ENCODE data around the gene RPS3. TPM values are rescaled to one million over a fixed set of nuclear protein-coding genes. Genes with fewer than 3 reads are reported as not detected.

The RPS3 gene
- total and polyA plus RNA-seq, 9 of the 15 experiments (the other 6 are each of a cell fraction or from before 2014, with no cell fraction given): 2,700 to 5,771 (median 3,679) TPM

DNA sequence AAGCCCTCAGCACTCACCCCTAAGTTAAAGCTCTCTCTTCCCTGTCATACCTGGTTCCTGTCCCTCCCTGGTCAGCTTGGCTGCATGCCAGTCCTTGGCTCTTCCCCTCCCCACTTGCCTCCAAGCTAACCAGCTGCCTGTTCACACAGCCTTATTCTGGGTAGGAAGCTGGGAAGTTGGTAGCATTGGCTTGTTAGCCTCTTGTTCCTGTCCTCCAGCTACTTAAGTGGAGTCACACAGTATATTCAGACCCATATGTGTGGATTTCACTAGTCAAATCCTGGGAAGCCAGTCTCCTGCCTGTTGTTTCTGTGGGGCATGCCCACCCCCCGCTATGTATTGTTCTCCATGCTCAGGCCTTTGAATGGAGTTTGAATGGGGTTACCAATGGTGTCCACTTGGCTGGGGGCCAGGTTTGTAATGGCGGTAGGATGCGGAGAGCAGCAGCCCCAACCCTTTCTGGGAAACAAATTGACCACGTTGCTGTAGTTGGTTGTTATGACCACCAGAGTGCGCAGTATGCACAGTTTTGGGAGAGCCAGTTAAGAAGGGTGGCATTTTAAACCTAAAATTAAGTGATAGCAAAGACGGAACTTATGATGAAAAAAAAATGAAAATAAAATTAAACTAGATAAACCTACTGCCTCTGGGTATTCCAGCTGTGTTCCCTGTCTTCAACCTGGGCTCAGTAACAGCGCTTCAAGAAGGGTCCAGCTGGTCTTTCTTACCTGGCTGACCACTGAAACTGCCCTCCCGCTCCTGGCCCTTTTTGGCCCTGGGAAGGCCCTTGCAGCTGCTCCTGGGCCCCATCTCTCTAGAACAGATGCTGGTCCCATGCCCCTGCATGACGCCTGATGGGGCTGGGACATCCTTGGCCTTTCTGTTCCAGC is 10.7 kb upstream of the RPS3 start (continued):
- TF ChIP-seq, protein P1, sequence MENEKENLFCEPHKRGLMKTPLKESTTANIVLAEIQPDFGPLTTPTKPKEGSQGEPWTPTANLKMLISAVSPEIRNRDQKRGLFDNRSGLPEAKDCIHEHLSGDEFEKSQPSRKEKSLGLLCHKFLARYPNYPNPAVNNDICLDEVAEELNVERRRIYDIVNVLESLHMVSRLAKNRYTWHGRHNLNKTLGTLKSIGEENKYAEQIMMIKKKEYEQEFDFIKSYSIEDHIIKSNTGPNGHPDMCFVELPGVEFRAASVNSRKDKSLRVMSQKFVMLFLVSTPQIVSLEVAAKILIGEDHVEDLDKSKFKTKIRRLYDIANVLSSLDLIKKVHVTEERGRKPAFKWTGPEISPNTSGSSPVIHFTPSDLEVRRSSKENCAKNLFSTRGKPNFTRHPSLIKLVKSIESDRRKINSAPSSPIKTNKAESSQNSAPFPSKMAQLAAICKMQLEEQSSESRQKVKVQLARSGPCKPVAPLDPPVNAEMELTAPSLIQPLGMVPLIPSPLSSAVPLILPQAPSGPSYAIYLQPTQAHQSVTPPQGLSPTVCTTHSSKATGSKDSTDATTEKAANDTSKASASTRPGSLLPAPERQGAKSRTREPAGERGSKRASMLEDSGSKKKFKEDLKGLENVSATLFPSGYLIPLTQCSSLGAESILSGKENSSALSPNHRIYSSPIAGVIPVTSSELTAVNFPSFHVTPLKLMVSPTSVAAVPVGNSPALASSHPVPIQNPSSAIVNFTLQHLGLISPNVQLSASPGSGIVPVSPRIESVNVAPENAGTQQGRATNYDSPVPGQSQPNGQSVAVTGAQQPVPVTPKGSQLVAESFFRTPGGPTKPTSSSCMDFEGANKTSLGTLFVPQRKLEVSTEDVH (IDR thresholded peaks at IDR 0.05; ENCODE audit: low read depth, partially characterized antibody): peak; percentile 60
- 0 out of 2 replicates have a peak, but pooled peaks have one; percentile 45 for TF ChIP-seq SMAD4 (CRISPR knock-in tag; conservative IDR thresholded peaks at IDR 0.05)
- TF ChIP-seq ATF7 (IDR thresholded peaks at IDR 0.05): 0 out of 2 replicates have a peak, but pooled peaks have one; percentile 24
- TF ChIP-seq TEAD4 (IDR thresholded peaks at IDR 0.05; ENCODE audit: low read length): 0 out of 2 replicates have a peak, but pooled peaks have one; percentile 16
- no peak for TF ChIP-seq TEAD4 (CRISPR knock-in tag; IDR thresholded peaks at IDR 0.05; ENCODE audit: borderline replicate concordance)
- TF ChIP-seq ZNF311 (CRISPR knock-in tag; IDR thresholded peaks at IDR 0.05): no peak
- TF ChIP-seq SREBF2 (CRISPR knock-in tag; IDR thresholded peaks at IDR 0.05): no peak
- TF ChIP-seq, protein P2, sequence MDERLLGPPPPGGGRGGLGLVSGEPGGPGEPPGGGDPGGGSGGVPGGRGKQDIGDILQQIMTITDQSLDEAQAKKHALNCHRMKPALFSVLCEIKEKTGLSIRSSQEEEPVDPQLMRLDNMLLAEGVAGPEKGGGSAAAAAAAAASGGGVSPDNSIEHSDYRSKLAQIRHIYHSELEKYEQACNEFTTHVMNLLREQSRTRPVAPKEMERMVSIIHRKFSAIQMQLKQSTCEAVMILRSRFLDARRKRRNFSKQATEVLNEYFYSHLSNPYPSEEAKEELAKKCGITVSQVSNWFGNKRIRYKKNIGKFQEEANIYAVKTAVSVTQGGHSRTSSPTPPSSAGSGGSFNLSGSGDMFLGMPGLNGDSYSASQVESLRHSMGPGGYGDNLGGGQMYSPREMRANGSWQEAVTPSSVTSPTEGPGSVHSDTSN (CRISPR knock-in tag; IDR thresholded peaks at IDR 0.05; ENCODE audit: low read depth): no peak
- TF ChIP-seq, protein P2 (tag; conservative IDR thresholded peaks at IDR 0.05; ENCODE audit: low read depth): no peak
- no peak for TF ChIP-seq PHB2 (IDR thresholded peaks at IDR 0.05; ENCODE audit: low read depth)
- peak; percentile 99 for TF ChIP-seq NFIC (IDR thresholded peaks at IDR 0.05)
- no peak for TF ChIP-seq STAT5B (CRISPR knock-in tag; IDR thresholded peaks at IDR 0.05)
- TF ChIP-seq EGR1 (conservative IDR thresholded peaks at IDR 0.05): no peak
- TF ChIP-seq FOXA3 (CRISPR knock-in tag; conservative IDR thresholded peaks at IDR 0.05 in 1 of 2, IDR thresholded peaks at IDR 0.05 in 1 of 2): no peak
- TF ChIP-seq, protein P3, sequence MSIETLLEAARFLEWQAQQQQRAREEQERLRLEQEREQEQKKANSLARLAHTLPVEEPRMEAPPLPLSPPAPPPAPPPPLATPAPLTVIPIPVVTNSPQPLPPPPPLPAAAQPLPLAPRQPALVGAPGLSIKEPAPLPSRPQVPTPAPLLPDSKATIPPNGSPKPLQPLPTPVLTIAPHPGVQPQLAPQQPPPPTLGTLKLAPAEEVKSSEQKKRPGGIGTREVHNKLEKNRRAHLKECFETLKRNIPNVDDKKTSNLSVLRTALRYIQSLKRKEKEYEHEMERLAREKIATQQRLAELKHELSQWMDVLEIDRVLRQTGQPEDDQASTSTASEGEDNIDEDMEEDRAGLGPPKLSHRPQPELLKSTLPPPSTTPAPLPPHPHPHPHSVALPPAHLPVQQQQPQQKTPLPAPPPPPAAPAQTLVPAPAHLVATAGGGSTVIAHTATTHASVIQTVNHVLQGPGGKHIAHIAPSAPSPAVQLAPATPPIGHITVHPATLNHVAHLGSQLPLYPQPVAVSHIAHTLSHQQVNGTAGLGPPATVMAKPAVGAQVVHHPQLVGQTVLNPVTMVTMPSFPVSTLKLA (conservative IDR thresholded peaks at IDR 0.05): peak in 1 of 2 experiments; percentile 57; a peak in 1 of 4 replicates
- TF ChIP-seq PHF20 (IDR thresholded peaks at IDR 0.05; ENCODE audit: partially characterized antibody): no peak
- TF ChIP-seq GABPB1 (CRISPR knock-in tag; IDR thresholded peaks at IDR 0.05): 0 out of 2 replicates have a peak, but pooled peaks have one; percentile 36
- no peak for TF ChIP-seq SOX6 (IDR thresholded peaks at IDR 0.05)
- no peak for TF ChIP-seq HIVEP1 (CRISPR knock-in tag; IDR thresholded peaks at IDR 0.05)
- peak; percentile 67; the same call in 1 of the 2 replicates for TF ChIP-seq STAG1 (CRISPR knock-in tag; IDR thresholded peaks at IDR 0.05; ENCODE audit: borderline replicate concordance)
- TF ChIP-seq ZBTB17 (CRISPR knock-in tag; IDR thresholded peaks at IDR 0.05): 0 out of 2 replicates have a peak, but pooled peaks have one; percentile 33
- TF ChIP-seq ARID2 (IDR thresholded peaks at IDR 0.05): peak; percentile 64
- TF ChIP-seq DPF2 (IDR thresholded peaks at IDR 0.05): peak; percentile 75

Data from K562 (cell line).